ENCODE results near the gene SORCS3.

DNA sequence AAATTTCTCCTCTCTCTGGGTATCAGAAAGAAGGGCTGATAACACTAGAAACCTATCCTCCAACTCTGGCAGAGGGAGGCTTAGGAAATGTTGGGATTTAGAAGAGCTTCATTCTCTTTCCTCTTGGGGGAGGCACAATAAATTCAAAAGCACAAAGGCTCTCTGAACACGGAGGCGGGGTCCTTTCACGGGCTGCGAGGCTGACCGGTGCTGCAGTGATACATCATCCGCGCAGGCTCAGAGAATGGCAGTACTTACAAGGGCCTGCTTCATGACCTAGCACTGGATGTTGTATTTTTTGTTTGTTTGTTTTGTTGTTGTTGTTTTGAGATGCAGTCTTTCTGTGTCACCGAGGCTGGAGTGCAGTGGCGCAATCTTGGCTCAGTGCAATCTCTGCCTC lies 306.2 kb downstream of the SORCS3 start:
- TF ChIP-seq, protein P1, sequence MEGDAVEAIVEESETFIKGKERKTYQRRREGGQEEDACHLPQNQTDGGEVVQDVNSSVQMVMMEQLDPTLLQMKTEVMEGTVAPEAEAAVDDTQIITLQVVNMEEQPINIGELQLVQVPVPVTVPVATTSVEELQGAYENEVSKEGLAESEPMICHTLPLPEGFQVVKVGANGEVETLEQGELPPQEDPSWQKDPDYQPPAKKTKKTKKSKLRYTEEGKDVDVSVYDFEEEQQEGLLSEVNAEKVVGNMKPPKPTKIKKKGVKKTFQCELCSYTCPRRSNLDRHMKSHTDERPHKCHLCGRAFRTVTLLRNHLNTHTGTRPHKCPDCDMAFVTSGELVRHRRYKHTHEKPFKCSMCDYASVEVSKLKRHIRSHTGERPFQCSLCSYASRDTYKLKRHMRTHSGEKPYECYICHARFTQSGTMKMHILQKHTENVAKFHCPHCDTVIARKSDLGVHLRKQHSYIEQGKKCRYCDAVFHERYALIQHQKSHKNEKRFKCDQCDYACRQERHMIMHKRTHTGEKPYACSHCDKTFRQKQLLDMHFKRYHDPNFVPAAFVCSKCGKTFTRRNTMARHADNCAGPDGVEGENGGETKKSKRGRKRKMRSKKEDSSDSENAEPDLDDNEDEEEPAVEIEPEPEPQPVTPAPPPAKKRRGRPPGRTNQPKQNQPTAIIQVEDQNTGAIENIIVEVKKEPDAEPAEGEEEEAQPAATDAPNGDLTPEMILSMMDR (IDR thresholded peaks at IDR 0.05; ENCODE audit: insufficient read depth, low read depth, low read length) = no peak
- no peak for TF ChIP-seq EZH2 (IDR thresholded peaks at IDR 0.05; ENCODE audit: insufficient read depth, low read length)
